GM21717 (cell line): ENCODE measurements around the gene SAXO1.

ENCODE experiments used
- ATAC-seq: cut with Tn5 transposase; IDR thresholded peaks from one replicate; pipeline ENCODE4 v1.9.1; 2021; ENCODE audit warnings: mild to moderate bottlenecking, moderate library complexity; ENCODE audit not compliant: unreplicated experiment

SAXO1 gene

GRCh38 chr9:18920141-18921084 is 112.6 kb downstream of the SAXO1 start:
- ATAC-seq: no peak

DNA sequence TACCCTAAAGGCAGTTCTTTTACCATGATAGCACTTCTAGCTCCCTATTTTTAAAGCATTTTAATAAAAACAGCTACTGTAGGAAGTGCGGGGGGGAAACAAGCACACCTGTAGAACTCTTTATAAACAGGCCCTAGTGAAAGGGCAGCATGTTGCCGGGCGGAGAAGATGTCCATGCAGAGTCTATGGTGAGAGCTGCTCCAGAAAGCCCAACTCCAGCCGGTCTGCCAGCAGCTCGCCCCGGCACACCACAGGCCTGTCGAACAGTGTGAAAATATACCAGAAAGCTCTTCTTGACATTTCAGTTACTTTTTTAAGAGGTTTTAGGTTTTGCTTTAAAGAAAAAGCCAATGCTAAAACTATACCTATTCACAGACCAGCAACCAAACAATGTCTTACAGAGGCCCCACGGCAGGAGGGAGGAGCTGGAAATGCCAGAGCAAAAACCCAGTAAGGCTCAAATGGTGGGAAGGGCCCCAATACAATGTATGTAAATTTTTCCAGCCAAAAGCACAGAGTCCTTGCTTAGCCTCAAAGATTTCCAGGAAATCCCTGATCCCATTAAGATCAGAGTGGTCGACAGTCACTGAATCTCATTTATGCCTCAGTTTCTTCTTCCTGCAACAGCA is 121.2 kb downstream of the SAXO1 start:
- ATAC-seq: no peak

GRCh38 chr9:18910916-18911315 is 122.1 kb downstream of the SAXO1 start:
- ATAC-seq: no peak

DNA sequence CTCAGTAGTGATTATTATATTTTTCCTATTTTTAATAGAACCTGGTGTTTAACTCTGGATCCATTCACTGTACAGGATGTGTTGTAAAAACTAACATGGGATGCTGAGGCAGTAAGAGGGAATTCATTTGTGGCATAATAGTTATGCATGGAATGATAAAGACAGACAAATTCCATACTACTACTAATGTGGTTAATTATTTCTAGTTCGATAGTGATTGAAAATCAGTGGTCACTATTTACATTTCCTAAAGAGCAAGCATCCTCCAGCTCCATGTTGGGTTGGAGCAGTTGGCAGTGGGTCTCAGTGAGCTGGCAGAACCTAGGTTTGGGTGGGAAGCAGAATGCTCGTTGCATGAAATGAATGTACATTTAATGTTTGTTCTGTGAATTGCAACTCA is 122.6 kb downstream of the SAXO1 start:
- no peak for ATAC-seq

- no peak for ATAC-seq
Measured at GRCh38 chr9:18909140-18910018, 123.6 kb downstream of the SAXO1 start.

- no peak for ATAC-seq
Measured at GRCh38 chr9:18907927-18908625, 124.9 kb downstream of the SAXO1 start.

- peak; percentile 47 for ATAC-seq
Measured at GRCh38 chr9:18906656-18907395, 126.2 kb downstream of the SAXO1 start.

- ATAC-seq: no peak
Measured at GRCh38 chr9:18905883-18906629, 127.0 kb downstream of the SAXO1 start.

- no peak for ATAC-seq
Measured at GRCh38 chr9:18905028-18905882, 127.8 kb downstream of the SAXO1 start.

DNA sequence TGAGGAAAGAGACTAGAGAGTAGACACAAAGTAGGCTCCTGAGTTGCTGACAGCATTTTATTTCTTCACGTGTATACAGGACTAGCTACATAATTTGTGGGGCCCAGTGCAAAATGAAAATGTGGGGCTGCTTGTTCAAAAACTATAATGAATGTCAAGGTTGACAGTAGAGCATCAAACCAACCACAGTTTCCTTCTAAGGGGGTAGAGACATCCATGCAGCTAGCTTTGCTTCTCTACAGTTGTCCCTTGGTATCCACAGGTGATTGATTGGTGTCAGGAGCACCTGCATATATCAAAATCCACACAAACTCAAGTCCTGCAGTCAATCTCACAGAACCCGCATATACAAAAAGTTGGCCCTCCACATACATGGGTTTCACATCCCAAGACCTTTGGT is 129.6 kb downstream of the SAXO1 start:
- ATAC-seq: no peak

DNA sequence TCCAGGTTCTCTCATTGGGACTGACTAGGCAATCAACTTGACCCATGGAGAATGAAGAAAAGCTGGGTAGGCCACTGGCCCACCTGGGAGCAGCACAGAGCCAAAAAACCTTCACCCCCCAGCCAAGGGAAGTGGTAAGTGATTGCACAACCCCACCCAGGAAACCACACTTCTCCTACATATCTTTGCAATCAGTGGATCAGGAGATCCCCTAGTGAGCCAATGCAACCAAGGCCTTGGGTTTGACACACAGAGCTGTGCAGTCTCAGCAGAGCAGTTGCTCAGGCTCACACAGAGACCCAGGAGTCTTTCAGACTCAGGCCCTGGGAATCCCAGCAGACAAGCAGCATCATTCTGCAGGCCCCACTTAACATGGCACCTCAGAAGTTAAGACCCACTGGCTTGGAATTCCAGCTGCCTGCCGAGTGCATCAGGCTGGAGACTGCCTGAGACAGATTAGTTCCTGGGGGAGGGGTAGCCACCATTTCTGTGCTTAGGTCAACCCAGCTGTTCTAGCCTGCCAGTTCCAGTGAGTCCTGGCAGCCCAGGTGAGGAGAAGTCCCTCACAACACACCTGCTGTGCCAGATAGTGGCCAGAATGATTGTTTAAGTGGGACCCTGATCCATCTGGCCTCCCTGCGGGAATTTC is 136.4 kb downstream of the SAXO1 start:
- peak; percentile 54 for ATAC-seq

DNA sequence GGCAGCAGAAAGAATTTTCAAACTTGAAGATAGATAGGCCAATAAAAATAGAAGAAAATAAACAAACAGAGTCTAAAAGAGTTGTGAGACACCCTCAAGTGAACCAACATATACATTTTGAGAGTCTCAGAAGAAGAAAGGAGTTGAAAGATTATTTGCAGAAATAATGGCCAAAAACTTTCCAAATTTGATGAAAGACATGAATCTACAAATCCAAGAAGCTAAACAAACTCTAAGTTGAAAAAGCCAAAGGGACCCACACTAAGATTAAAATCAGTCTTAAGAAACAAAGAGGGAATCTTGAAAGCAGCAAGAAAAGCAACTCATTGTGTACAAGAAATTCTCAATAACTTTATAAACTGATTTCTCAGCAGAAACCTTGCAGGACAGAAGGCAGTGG is 137.0 kb downstream of the SAXO1 start:
- no peak for ATAC-seq

DNA sequence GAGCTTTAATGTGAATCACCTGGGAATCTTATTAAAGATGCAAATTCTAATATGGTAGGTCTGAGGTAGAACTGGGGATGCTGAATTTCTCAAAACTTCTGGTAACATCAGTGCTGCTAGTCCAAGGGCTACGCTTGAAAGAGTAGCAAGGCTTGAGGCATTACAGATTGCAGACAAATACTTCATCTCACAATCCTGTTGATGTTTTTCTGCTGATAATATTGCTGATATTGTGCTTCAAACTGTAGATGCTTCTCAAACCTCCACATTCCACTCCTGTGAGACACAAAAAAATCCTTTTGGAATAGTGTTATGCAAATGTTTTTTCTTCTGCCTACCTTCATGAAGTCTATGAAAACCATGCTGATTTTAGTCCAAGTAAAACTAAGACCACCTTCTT is 139.5 kb downstream of the SAXO1 start:
- no peak for ATAC-seq

DNA sequence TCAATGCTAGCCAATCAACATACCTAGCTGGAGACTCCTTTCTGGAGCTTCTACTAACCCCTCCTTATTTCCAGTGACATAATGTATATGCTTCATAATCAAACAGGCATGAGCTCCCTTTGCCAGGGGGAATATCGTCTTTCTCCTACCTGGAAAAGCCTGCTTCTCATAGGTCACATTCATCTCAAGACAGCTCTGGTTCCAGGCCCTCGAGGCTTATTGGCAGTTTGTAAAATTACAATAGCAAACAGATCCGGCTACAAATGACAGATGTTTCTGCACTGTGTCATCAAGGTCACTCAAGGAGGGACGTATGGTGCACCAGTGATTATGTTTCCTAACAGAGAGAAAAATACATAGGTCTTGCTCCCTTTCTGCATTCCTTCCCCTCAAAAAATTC is 140.0 kb downstream of the SAXO1 start:
- ATAC-seq: no peak

GRCh38 chr9:18891946-18892670 is 140.9 kb downstream of the SAXO1 start:
- no peak for ATAC-seq

DNA sequence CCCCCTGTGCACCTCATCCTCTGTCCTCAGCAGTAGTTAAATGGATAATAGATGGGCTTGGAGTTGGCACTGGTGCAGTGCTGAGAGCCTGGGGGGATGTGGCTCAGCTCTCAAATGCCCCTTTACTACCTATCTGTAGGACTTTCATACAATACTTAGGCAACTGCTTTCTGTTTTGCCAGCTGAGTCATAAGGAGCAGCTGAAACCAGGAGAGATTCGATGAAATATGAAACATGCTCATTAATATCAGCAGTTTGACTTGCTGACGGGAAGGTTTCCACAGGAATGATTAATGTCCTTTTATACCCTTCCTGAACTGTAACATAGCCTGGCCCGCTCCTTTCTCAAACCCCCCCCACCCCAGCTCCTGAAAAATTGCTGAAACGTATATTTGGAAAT is 142.6 kb downstream of the SAXO1 start:
- ATAC-seq: peak; percentile 91

GRCh38 chr9:18889550-18889949 is 143.5 kb downstream of the SAXO1 start:
- ATAC-seq: no peak
